Measurements from ENCODE around the gene ZFTA.

DNA sequence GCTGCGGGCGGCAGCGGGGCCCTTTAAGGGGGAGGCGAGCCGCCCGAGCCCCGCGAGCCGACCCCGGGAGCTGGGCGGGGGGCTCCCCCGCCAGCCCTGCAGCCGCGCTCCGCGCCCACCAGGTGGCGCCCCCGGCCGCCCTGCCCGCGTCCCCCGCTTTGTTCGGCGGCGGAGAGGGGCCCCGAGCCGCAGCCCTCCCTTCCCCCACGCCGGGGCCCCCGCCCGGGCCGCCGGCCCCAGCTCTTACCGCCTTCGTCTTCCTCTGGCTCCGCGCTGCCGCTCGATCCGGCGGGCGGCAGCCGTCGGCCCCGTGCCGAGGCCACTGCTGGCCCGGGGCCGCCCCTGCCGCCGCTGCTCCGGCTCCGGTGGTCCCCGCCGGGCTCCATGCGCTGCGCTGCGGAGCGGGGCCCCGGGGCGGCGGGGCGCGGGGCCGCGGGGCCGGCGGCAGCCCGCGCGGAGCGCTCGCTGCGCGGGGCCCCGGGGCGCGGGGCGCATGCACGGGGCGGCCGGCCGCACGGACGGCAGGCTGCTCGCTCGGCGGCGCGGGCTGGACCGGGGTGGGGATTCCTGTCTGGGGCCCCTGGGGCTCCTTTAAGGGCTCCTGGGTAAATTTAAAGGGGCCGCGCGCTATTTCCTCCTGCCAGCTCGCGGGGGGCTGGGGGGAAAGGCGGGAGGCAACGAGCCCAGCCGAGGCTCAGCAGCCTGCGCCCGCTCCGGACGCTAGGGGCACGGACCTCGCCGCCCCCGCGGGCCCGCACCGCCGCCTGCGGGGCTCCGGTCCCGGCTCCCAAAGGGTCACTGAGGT, at the start of gene ZFTA:
- TF ChIP-seq YY1 (IDR thresholded peaks at IDR 0.05; ENCODE audit: insufficient read depth, insufficient read length) (no peak), ZNF274 (IDR thresholded peaks at IDR 0.05; ENCODE audit: low read depth, low read length) (no peak), SUZ12 (IDR thresholded peaks at IDR 0.05; ENCODE audit: extremely low read depth, insufficient read depth, insufficient read length) (no peak)
